ENCODE results near the gene CPSF2. TPM values are rescaled to one million over a fixed set of nuclear protein-coding genes. Genes with fewer than 3 reads are reported as not detected.

CPSF2 gene
- polyA plus RNA-seq, 1 of the 3 experiments (the other 2 are of a cell fraction) = 11.7 TPM

GRCh38 chr14:92088494-92088893 is 33.3 kb upstream of the CPSF2 start (continued):
- TF ChIP-seq MAX (IDR thresholded peaks at IDR 0.05; ENCODE audit: low read depth) = no peak
- no peak for TF ChIP-seq NRF1 (IDR thresholded peaks at IDR 0.05; ENCODE audit: low read depth, low read length)
- no peak for TF ChIP-seq YY1 (IDR thresholded peaks at IDR 0.05; ENCODE audit: low read depth)
- no peak for TF ChIP-seq FOXJ3 (CRISPR knock-in tag; IDR thresholded peaks at IDR 0.05)

- CTCF ChIA-PET = interaction anchor here (0.8 to 1.7 kb wide), 3 partner anchors 11 to 597 kb away, joined by 3 to 9 read pairs (median 7); partner anchors contain the start of gene ATXN3
Observed at GRCh38 chr14:92093320-92093719, 28.4 kb upstream of the CPSF2 start.

More at GRCh38 chr14:92093320-92093719, 28.4 kb upstream of the CPSF2 start:
- H3K9me3 ChIP-seq = no peaks in the 10 kb centered on the region
- peaks cover 4% of the 10 kb centered on the region for H3F3A ChIP-seq (replicated peaks; ENCODE audit: insufficient read depth)
- H3K27ac ChIP-seq (ENCODE audit: low read depth in 2 of 2, low read length in 1 of 2) = no peak overlapping the region
- DNase-seq = peak; percentile 36
- H2AFZ ChIP-seq (ENCODE audit: low read depth) = no peak overlapping the region
- H3K9ac ChIP-seq = no peak overlapping the region
- peaks cover 11 to 38% of the 10 kb centered on the region in 2 experiments for H3K36me3 ChIP-seq (replicated peaks in 1 of 2; ENCODE audit: control insufficient read depth in 1 of 2, insufficient read depth in 2 of 2, low read length in 1 of 2)
- H4K20me1 ChIP-seq (ENCODE audit: insufficient read depth) = no peaks in the 10 kb centered on the region; the same call in 1 of the 2 replicates
- TF ChIP-seq SMC3 (IDR thresholded peaks at IDR 0.05; ENCODE audit: low read depth, low read length) (0 out of 2 replicates have a peak, but pooled peaks have one; percentile 7), IRF3 (IDR thresholded peaks at IDR 0.05; ENCODE audit: low read depth, low read length) (no peak), NFIC (IDR thresholded peaks at IDR 0.05; ENCODE audit: borderline replicate concordance) (no peak), PBX3 (IDR thresholded peaks at IDR 0.05) (no peak), RAD21 (IDR thresholded peaks at IDR 0.05; ENCODE audit: low read length) (peak; percentile 56), EZH2phosphoT487 (IDR thresholded peaks at IDR 0.05; ENCODE audit: borderline replicate concordance, low read depth) (no peak), FOSL2 (IDR thresholded peaks at IDR 0.05; ENCODE audit: borderline replicate concordance, low read depth) (no peak), CTCF (IDR thresholded peaks at IDR 0.05) (peak; percentile 32), ELF1 (IDR thresholded peaks at IDR 0.05) (no peak), FOXJ3 (CRISPR knock-in tag; IDR thresholded peaks at IDR 0.05) (no peak), MXI1 (IDR thresholded peaks at IDR 0.05; ENCODE audit: low read depth, low read length) (no peak)
- no peaks in the 10 kb centered on the region for H3K27me3 ChIP-seq (ENCODE audit: insufficient read depth)
- 87% methylated on average over 1 of the region's 1 CpG for WGBS (ENCODE audit: low lambda C conversion rate)
- H3K4me3 ChIP-seq (ENCODE audit: low read depth in 2 of 2, low read length in 1 of 2) = no peak overlapping the region
- H3K9me2 ChIP-seq = no peaks in the 10 kb centered on the region
- no peaks in the 10 kb centered on the region for H3K4me1 ChIP-seq (ENCODE audit: control insufficient read depth in 1 of 2, insufficient read depth in 2 of 2, low read depth in 1 of 2, low read length in 1 of 2)
- POLR2A ChIA-PET = no interaction called here
- H3K79me2 ChIP-seq (ENCODE audit: insufficient read depth) = peaks cover 31% of the 10 kb centered on the region
- H3K4me2 ChIP-seq = no peak overlapping the region
